Measurements from ENCODE around the gene PBX4.
"Not testable (repeated sequence)": the region's sequence is repeated elsewhere in the genome, so short reads cannot be mapped to it uniquely, and the experiment has no call there.

The PBX4 gene

DNA sequence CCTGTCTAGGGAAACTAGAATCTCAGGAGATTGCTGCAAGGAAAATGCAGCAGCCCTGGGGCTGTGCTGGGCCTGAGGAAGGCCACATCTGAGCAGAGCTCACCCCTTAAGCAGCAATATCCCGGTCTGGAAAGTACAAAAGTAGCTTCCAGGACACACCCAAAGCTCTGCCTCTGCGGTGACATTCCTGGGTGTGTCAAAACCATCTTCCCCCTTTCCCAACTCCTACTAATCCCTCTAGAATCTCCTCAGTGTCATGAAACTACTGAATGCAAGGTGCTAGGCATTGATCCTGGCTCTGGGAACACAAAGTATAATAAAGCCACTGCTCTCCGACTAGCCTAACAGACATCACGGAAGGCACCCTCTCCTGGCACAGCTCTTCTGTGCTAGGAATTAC, 5.0 kb downstream of the PBX4 start:
- DNase-seq (ENCODE audit: low read depth), result no peak
- in situ Hi-C loops (cut with HindIII; ENCODE audit: low sequenced_read_pairs), result no loop called here
- H3K4me3 ChIP-seq (ENCODE audit: low read depth, low read length), result no peak overlapping the region
- TF ChIP-seq, protein P1, sequence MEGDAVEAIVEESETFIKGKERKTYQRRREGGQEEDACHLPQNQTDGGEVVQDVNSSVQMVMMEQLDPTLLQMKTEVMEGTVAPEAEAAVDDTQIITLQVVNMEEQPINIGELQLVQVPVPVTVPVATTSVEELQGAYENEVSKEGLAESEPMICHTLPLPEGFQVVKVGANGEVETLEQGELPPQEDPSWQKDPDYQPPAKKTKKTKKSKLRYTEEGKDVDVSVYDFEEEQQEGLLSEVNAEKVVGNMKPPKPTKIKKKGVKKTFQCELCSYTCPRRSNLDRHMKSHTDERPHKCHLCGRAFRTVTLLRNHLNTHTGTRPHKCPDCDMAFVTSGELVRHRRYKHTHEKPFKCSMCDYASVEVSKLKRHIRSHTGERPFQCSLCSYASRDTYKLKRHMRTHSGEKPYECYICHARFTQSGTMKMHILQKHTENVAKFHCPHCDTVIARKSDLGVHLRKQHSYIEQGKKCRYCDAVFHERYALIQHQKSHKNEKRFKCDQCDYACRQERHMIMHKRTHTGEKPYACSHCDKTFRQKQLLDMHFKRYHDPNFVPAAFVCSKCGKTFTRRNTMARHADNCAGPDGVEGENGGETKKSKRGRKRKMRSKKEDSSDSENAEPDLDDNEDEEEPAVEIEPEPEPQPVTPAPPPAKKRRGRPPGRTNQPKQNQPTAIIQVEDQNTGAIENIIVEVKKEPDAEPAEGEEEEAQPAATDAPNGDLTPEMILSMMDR (IDR thresholded peaks at IDR 0.05; ENCODE audit: low read depth, low read length, missing control alignments), result no peak

DNA sequence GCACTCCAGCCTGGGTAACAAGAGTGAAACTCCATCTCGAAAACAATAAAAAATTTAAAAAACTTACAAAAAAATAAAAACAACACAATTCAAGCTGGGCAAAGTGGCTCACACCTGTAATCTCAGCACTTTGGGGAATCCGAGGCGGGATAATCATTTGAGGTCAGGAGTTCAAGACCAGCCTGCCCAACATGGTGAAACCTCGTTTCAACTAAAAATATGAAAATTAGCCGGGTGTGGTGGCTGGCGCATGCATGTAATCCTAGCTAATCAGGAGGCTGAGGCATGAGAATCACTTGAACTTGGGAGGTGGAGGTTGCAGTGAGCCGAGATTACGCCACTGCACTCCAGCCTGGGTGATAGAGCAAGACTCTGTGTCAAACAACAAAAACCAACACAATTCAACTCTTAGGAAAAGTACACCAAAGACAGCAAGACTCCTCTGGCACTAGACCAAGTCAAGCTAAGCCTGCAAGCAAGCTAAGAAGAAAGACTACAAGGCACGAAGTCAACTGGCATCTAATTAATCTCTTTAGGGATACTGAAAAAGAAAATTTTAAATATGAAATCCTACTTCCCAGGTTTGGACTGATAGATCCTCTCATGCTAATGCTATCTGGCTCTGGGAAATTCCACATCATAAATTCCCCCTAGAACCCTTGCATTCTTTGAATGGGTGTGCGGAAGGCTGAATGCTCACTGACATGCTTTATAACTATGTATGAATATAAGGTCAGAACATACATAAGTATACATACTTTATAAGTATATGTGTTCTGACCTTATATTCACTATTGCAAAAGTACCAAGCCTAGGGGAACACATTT, 7.9 kb downstream of the PBX4 start:
- TF ChIP-seq, protein P1 (IDR thresholded peaks at IDR 0.05; ENCODE audit: low read depth, low read length, missing control alignments), result no peak
- no peak overlapping the region for H3K4me3 ChIP-seq (ENCODE audit: low read depth, low read length)
- DNase-seq (ENCODE audit: low read depth), result no peak
- in situ Hi-C loops (cut with HindIII; ENCODE audit: low sequenced_read_pairs), result no loop called here

DNA sequence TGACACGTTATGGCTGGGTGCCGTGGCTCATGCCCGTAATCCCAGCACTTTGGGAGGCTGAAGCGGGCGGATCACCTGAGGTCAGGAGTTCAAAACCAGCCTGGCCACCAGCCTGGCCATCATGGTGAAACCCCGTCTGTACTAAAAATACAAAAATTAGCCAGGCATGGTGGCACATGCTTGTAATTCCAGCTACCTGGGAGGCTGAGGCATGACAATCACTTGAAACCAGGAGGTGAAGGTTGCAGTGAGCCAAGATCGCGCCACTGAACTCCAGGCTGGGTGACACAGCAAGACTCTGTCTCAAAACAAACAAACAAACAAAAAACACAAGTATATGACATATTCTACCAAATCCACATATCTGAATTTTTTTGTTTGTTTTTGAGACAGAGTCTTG, 11.8 kb downstream of the PBX4 start:
- in situ Hi-C loops (cut with HindIII; ENCODE audit: low sequenced_read_pairs); H3K4me3 ChIP-seq (ENCODE audit: low read depth, low read length); DNase-seq (ENCODE audit: low read depth): not testable (repeated sequence)

DNA sequence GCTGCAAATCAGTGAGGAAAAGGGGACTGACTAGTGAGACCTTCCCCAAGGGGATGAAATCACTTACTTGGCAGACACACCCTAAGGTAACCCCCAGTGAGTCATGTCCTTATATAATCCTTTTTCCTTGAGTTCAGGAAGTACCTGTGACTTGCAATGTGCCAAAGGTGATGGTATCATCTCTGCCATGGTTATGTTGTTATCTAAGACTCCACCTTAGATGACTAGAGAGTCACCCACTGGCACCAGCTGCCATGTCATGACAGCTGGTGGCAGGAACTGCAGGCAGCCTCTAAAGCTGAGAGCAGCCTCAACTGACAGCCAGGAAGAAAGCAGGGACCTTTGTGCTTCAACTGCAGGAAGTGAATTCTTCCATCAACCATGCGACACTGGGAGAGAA, 12.5 kb downstream of the PBX4 start:
- TF ChIP-seq, protein P1 (IDR thresholded peaks at IDR 0.05; ENCODE audit: low read depth, low read length, missing control alignments), result no peak
- in situ Hi-C loops (cut with HindIII; ENCODE audit: low sequenced_read_pairs), result no loop called here
- no peak for DNase-seq (ENCODE audit: low read depth)
- no peak overlapping the region for H3K4me3 ChIP-seq (ENCODE audit: low read depth, low read length)

DNA sequence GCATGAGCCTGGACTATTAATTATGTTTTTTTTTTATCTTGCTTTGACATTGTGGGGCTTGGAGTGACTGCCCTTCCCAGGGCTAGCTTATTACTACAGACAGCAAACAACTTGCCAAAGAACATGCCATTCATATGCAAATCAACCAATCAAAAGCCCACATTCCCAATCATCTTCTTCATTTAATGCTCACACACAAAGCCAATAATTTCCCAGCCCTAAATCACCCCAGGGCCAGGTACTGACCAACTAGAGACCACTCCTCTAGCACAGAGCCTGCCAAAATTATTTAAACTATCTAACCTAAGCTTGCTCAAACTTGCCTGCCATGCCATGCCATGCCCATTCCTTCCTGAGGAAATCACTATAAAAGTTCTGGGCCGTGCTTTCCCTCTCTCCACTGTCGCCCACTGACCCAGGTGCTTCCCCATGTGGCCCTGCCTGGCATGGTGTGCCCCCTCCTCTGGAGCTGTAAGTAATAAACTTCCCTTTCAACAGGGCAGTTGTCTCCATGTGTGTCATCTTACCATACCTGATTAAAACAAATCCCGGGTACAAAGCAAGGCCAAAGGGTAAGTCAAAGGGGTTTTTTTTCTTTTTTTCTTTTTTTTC, 15.7 kb downstream of the PBX4 start:
- TF ChIP-seq, protein P1 (IDR thresholded peaks at IDR 0.05; ENCODE audit: low read depth, low read length, missing control alignments), result no peak
- no peak for DNase-seq (ENCODE audit: low read depth)
- H3K4me3 ChIP-seq (ENCODE audit: low read depth, low read length), result no peak overlapping the region
- in situ Hi-C loops (cut with HindIII; ENCODE audit: low sequenced_read_pairs), result no loop called here

- TF ChIP-seq, protein P1 (IDR thresholded peaks at IDR 0.05; ENCODE audit: low read depth, low read length, missing control alignments), result no peak
- H3K4me3 ChIP-seq (ENCODE audit: low read depth, low read length), result no peak overlapping the region
- no peak for DNase-seq (ENCODE audit: low read depth)
- in situ Hi-C loops (cut with HindIII; ENCODE audit: low sequenced_read_pairs), result no loop called here
These were observed 16.3 kb downstream of the PBX4 start for GRCh38 chr19:19602136-19602712.
